Measurements from ENCODE around the gene MOB3B.

Gene MOB3B

GRCh38 chr9:27353474-27354229 lies 176.0 kb downstream of the MOB3B start:
- no peak for DNase-seq

- no peak for DNase-seq
Measured at GRCh38 chr9:27353166-27353473, 176.5 kb downstream of the MOB3B start.

GRCh38 chr9:27352457-27353165 lies 177.0 kb downstream of the MOB3B start:
- DNase-seq = no peak

DNA sequence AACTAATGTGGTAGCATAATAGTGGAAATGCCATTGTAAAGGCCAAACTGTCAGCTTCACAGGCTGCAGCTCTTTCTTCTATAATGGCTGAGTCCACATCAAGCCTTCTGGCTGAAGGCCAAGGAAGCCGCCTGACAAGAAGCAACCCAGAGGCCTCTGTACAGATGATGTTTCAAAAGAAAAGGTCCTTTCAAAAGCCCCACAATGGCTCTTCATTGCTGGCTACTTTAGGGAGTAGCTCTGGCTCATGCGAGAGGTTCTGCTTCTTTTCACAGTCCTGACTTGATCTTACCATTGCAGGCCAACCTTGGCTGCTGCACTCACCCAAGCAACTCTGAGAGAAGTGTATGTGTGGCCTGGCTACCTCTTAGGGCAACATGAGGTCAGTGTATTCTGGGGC lies 178.2 kb downstream of the MOB3B start:
- DNase-seq = no peak

GRCh38 chr9:27350382-27350976 lies 179.1 kb downstream of the MOB3B start:
- DNase-seq = no peak

- DNase-seq = no peak
Measured at GRCh38 chr9:27349698-27350080, 179.9 kb downstream of the MOB3B start.

- DNase-seq = no peak
Measured at GRCh38 chr9:27348785-27349697, 180.6 kb downstream of the MOB3B start.

DNA sequence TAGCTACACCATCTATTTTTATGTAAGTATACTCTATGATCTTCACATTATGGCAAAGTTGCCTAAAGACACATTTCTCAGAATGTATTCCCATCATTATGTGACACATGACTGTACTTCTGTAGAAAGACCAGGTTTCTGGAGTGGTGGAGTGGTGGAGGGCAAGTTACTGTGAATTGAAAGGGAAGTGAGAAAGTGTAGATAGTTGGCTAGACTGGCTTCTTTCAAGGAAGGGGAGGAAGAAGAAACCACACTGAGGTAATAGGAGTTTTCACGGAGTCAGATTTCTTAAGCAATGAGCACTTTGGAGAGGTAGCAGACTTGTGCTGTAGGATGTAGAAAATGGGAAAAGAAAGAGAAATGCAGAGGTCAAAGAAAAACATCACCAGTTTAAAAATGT lies 181.7 kb downstream of the MOB3B start:
- DNase-seq = no peak

DNA sequence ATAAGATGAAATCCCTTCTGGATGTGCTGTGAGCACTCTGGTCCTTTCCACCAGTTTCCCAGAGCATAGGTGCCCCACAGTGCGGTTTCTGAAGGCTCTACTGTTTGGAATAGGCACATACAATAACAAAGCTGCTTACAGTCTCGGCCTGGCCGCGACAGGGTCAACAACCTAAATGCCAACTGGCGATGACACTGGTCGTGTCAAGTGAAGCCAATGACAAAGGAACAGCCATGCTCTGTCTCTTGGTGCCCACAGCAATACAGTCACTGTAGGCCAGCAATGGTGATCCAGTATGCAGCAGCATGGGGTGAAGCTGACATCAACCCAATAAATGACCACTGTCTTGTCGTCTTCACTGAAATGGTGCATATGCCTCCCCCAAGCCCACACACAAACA lies 184.8 kb downstream of the MOB3B start:
- no peak for DNase-seq

GRCh38 chr9:27341545-27342294 lies 187.9 kb downstream of the MOB3B start:
- DNase-seq = no peak

GRCh38 chr9:27340961-27341511 lies 188.6 kb downstream of the MOB3B start:
- no peak for DNase-seq

- no peak for DNase-seq
Measured at GRCh38 chr9:27340285-27340674, 189.3 kb downstream of the MOB3B start.

DNA sequence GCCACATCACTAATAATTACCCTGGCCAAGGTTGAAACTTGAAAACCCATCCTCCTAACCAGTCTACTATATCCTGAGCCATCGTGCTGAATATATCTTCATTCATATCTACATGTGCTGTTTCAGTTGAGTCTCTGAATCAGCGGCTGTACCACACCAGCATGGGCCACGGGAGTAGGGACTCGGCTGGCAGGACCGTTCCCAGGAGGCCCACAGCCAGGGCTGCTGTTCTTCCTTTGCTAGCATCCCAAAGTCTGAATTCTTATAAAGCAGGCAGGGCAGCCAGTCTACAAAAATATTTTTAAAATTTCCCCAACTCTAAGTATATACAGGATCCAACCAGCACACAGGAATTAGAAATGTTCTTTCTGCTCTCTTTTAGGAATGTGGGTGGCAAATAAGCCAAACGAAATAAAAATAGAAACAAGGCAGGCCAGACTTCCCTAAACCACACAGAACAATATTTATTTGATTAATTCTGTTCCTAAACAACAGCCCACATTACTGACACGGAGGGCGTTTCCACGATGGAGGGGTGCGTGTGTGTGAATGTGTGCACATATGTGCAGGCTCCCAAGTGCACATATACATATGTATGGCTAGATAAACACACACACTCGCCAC lies 189.8 kb downstream of the MOB3B start:
- no peak for DNase-seq

DNA sequence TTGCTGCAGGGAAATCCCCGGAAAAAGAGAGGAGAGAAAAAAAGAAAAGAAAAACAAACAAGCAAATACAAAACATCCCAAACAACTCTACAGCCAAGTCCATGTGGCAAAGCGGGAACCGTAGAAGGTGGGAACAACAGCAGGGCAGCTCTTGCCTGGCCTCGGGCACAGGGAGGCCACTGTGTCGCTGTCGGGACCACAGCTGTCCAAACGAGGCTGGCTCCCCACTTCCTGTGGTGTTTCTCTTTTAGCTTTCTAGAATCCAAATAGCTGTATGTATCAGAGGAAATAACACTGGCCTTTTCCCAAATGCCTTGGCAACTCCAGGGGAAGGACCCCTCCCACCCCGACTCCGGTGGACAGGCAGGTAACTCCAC lies 191.1 kb downstream of the MOB3B start:
- DNase-seq = no peak

- DNase-seq = no peak
Measured at GRCh38 chr9:27337833-27338526, 191.6 kb downstream of the MOB3B start.

GRCh38 chr9:27337236-27337635 lies 192.4 kb downstream of the MOB3B start:
- DNase-seq = no peak

DNA sequence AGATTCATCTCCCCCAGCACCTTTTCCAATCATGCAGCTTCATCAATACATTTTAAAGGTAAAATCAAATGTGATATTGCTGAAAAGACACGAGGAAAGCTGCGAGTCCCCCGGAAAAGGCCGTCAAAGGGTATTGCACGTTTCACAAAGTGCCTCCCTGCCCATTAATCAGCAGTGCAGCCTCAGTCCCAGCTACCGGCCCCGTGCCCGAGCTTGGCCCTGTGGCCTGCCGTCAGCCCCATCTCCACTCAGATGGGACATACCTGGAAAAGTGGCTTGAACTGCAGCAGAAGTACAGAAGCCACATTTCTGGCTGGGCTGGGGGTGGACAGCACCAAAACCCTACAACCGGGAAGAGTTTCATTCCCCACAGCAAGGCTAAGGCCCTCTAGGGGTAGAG lies 192.8 kb downstream of the MOB3B start:
- no peak for DNase-seq

GRCh38 chr9:27336126-27336525 lies 193.5 kb downstream of the MOB3B start:
- no peak for DNase-seq

DNA sequence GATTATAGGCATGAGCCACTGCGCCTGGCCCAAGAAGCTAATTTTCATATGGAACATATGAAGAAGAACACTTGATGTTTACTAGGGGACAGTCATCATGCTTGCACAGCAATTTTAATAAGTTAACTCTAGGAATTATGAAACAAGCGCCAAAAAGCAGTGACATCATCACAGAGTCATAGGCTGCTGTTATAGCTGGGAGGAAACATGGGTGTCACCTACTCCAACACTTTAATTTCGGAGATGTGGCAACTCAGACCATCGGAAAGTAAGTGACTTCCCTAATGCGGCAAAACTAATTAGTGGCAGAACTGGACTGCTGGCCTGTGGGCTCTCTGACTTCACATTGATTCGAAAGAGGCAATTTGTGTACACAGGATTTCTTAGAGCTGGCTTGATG lies 194.5 kb downstream of the MOB3B start:
- no peak for DNase-seq

DNA sequence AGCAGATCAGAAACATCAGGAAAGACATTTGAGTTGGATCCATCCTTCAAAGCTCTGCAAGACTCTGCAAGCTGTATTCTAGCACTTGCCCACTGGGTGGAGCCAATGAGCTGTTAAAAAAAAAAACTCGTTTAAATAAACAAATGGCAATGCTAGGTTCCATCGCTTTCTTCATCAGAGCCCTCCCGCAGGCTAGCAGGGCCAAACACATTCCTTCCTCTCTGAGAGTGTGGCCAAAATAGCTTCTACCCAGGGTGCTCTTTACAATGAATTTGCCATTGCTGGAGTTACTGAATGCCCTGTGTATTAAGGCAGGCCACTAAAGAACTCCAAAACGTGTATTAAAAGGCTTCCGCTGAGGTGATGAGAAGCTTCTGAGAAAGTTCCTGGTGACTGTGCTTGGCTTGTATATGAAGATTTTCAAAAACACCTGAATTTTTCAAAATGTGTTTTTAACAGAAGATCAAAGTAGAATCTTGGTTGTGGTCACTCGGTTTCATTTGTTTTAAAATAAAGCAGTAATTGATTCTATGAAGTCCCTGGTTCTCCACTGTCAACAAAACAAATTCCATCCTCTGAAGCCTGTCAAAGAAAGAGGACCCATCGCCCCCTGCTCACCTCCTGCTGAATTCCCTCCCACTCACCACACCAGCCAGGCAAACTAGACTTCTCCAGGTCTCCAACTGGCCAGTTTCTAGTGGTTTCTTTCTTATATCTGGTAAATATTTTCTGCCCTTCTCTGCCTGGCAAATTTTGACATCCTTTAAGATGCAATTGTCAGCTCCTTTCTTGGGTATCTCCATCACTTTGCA lies 196.2 kb downstream of the MOB3B start:
- peak in 5 of 6 experiments; percentile 17 to 70 (median 25) for DNase-seq
